CD14-positive monocyte (primary cell): ENCODE results near the gene EFCAB10. TPM values are rescaled to one million over a fixed set of nuclear protein-coding genes. Genes with fewer than 3 reads are reported as not detected.

ENCODE experiments used
- DNase-seq, 3 donors: peaks; one replicate each; pipeline ENCODE4 v3.0.0-alpha.2; 2011 to 2022
- H2AFZ ChIP-seq: 2 replicates; pipeline ENCODE4 v1.6.0; 2012; ENCODE audit warnings: mild to moderate bottlenecking, low read depth, low read length, inconsistent platforms; ENCODE audit not compliant: insufficient read depth, poor library complexity, severe bottlenecking
- H3K27ac ChIP-seq, 2 donors: 1 replicate in 1 of 2; 2 replicates in 1 of 2; pipeline ENCODE4 v1.5.1; 2012 to 2013; ENCODE audit warnings: low read length in 2 of 2, control low read depth in 1 of 2, inconsistent platforms in 1 of 2, low read depth in 1 of 2, mild to moderate bottlenecking in 1 of 2
- H3K27me3 ChIP-seq, 2 donors: one replicate each; pipeline versions ENCODE4 v1.6.0 to v1.6.1; 2011 to 2013; ENCODE audit warnings: low read length in 2 of 2; ENCODE audit not compliant: control insufficient read depth in 2 of 2, insufficient read depth in 2 of 2
- H3K36me3 ChIP-seq, 2 donors: replicated peaks in 1 of 2; 1 replicate in 1 of 2; 2 replicates in 1 of 2; pipeline versions ENCODE4 v1.5.1 to v1.6.1; 2012 to 2013; ENCODE audit warnings: low read length in 2 of 2, control low read depth in 1 of 2, inconsistent platforms in 1 of 2, mild to moderate bottlenecking in 1 of 2; ENCODE audit not compliant: insufficient read depth in 2 of 2, control insufficient read depth in 1 of 2
- H3K4me1 ChIP-seq, 2 donors: 1 replicate in 1 of 2; 2 replicates in 1 of 2; pipeline versions ENCODE4 v1.5.1 to v1.6.1; 2012 to 2013; ENCODE audit warnings: low read length in 2 of 2, control low read depth in 1 of 2, inconsistent platforms in 1 of 2, mild to moderate bottlenecking in 1 of 2, moderate library complexity in 1 of 2; ENCODE audit not compliant: insufficient read depth in 2 of 2, control insufficient read depth in 1 of 2
- H3K4me2 ChIP-seq: replicated peaks from 2 replicates; pipeline ENCODE3; 2012; ENCODE audit warnings: low read length, moderate library complexity, mild to moderate bottlenecking; ENCODE audit not compliant: poor library complexity, severe bottlenecking; ENCODE audit errors: extremely low read depth
- H3K4me3 ChIP-seq, 3 experiments: fragments of 200-600 bp in 1 of 3; sonication (generic) in 1 of 3; replicated peaks in 1 of 3; 1 replicate in 2 of 3; 2 replicates in 1 of 3; pipeline ENCODE4 v1.5.1; 2011 to 2013; ENCODE audit warnings: low read length in 3 of 3, mild to moderate bottlenecking in 3 of 3, control low read depth in 2 of 3, low read depth in 2 of 3, inconsistent platforms in 1 of 3, moderate library complexity in 1 of 3
- H3K79me2 ChIP-seq: 2 replicates; pipeline ENCODE4 v1.6.0; 2012; ENCODE audit warnings: mild to moderate bottlenecking, control low read depth, inconsistent platforms, low read length, moderate library complexity; ENCODE audit not compliant: insufficient read depth
- H3K9ac ChIP-seq: 2 replicates; pipeline ENCODE4 v1.6.0; 2017; ENCODE audit warnings: low read length, mild to moderate bottlenecking; ENCODE audit not compliant: insufficient read depth, poor library complexity, severe bottlenecking
- H3K9me3 ChIP-seq, 2 donors: replicated peaks in 1 of 2; 1 replicate in 1 of 2; 2 replicates in 1 of 2; pipeline versions ENCODE4 v1.5.1 to v1.6.1; 2012 to 2013; ENCODE audit warnings: low read length in 2 of 2, control low read depth in 1 of 2; ENCODE audit not compliant: control insufficient read depth in 1 of 2, insufficient read depth in 1 of 2
- H4K20me1 ChIP-seq: 2 replicates; pipeline ENCODE4 v1.6.0; 2012; ENCODE audit warnings: mild to moderate bottlenecking, low read length, control low read depth, moderate library complexity; ENCODE audit not compliant: insufficient read depth
- H3K27ac Mint-ChIP-seq, 7 donors: one replicate each; pipeline ENCODE4 v1.8.0; 2020; ENCODE audit warnings: mild to moderate bottlenecking in 7 of 7, mixed read lengths in 7 of 7, moderate library complexity in 6 of 7, inconsistent platforms in 2 of 7
- H3K27me3 Mint-ChIP-seq, 3 donors: one replicate each; pipeline ENCODE4 v1.8.0; 2021 to 2022; ENCODE audit warnings: low read depth in 3 of 3, mild to moderate bottlenecking in 3 of 3, mixed read lengths in 3 of 3, moderate library complexity in 3 of 3, inconsistent platforms in 1 of 3
- H3K36me3 Mint-ChIP-seq, 2 donors: one replicate each; pipeline ENCODE4 v1.8.0; 2020; ENCODE audit warnings: mixed read lengths in 2 of 2, inconsistent platforms in 1 of 2, mild to moderate bottlenecking in 1 of 2
- H3K4me1 Mint-ChIP-seq: one replicate; pipeline ENCODE4 v1.8.0; 2020; ENCODE audit warnings: mild to moderate bottlenecking, mixed read lengths
- H3K4me3 Mint-ChIP-seq, 2 donors: one replicate each; pipeline ENCODE4 v1.8.0; 2020; ENCODE audit warnings: mild to moderate bottlenecking in 2 of 2, mixed read lengths in 2 of 2, moderate library complexity in 1 of 2
- H3K9me3 Mint-ChIP-seq, 7 donors: one replicate each; pipeline ENCODE4 v1.8.0; 2020 to 2022; ENCODE audit warnings: mixed read lengths in 7 of 7, mild to moderate bottlenecking in 6 of 7, moderate library complexity in 6 of 7, inconsistent platforms in 2 of 7
- WGBS: methylation state at CpG from one replicate; pipeline ENCODE4 v1.1.5; 2013; ENCODE audit warnings: missing lambda C conversion rate; ENCODE audit not compliant: insufficient coverage; 5-methylcytosine and 5-hydroxymethylcytosine counted together
- intact Hi-C, 2 donors: fragments of 100-400 bp; cut with micrococcal nuclease; formaldehyde crosslinking; loops; one replicate each; pipeline versions ENCODE4 v1.15.0 to v1.15.1; 2023
- polyA plus RNA-seq, 3 donors: library from polyadenylated mRNA; depleted of rRNA in 1 of 3; unstranded in 2 of 3; stranded (reverse) in 1 of 3; fragments of 300-500 nt in 2 of 3; fragments of >200 nt in 1 of 3; fragmentation: Illumina TruSeq in 2 of 3; gene quantifications; 1 replicate in 2 of 3; 2 replicates in 1 of 3; pipeline ENCODE4 v1.2.3, GENCODE V29; 2012 to 2021
- TF ChIP-seq, protein P1 (sequence below): fragments of 200-600 bp; IDR thresholded peaks from one replicate; pipeline ENCODE4 v1.8.0; 2022; ENCODE audit warnings: antibody characterized with exemption, mild to moderate bottlenecking

EFCAB10 gene
- polyA plus RNA-seq, 3 donors = not detected

DNA sequence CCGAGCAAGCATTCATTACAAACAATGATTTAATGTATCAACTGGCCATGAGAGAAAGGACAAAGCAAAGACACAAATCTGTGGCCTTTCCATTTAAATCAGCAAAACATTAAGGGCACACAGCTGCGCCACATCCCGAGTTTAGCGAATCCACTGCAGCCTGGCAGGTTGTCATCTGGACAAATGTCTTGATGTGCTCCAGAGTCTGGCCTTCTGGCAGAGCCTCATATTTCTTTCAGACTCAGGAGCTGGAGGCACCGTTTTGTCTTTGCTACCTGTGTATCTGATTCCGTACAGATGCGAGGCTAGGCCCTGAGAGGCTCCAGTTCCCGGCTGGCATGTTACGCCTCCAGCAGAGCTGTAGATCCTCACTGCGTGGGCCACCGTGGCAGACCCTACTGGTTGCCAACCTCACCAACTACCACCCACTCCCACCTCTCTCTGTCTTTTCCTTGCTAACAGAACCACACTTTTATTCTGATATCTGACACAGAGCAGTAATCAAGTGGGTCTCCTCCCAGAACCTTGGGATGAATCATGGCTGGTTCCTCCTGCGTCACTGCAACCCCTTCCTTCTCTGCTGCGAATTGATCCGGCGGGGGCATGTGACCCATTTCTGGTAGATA lies 40.9 kb upstream of the EFCAB10 start:
- Histone ChIP-seq H3K36me3 (peaks cover 87 to 98% of the 10 kb centered on the region in 2 donors), H4K20me1 (no peaks in the 10 kb centered on the region), H2AFZ (no peak overlapping the region), H3K79me2 (no peaks in the 10 kb centered on the region), H3K4me2 (no peak overlapping the region), H3K27me3 (no peaks in the 10 kb centered on the region), H3K9ac (no peak overlapping the region), H3K9me3 (no peaks in the 10 kb centered on the region), H3K4me1 (no peaks in the 10 kb centered on the region), H3K27ac (no peak overlapping the region), H3K4me3 (no peak overlapping the region)
- DNase-seq = no peak
- H3K27me3 Mint-ChIP-seq = peaks cover 0 to 2% (median 1%) of the 10 kb centered on the region in 3 donors
- intact Hi-C loops = no loop called here
- peaks cover 0 to 6% (median 0%) of the 10 kb centered on the region in 7 donors for H3K9me3 Mint-ChIP-seq
- WGBS = 93% methylated on average over 12 of the region's 15 CpGs
- no peak overlapping the region for H3K4me3 Mint-ChIP-seq
- no peaks in the 10 kb centered on the region for H3K4me1 Mint-ChIP-seq
- H3K27ac Mint-ChIP-seq = peak overlapping the region in 2 of 7 donors; percentile 33 to 57
- peaks cover 74 to 92% of the 10 kb centered on the region in 2 donors for H3K36me3 Mint-ChIP-seq
- TF ChIP-seq, protein P1, sequence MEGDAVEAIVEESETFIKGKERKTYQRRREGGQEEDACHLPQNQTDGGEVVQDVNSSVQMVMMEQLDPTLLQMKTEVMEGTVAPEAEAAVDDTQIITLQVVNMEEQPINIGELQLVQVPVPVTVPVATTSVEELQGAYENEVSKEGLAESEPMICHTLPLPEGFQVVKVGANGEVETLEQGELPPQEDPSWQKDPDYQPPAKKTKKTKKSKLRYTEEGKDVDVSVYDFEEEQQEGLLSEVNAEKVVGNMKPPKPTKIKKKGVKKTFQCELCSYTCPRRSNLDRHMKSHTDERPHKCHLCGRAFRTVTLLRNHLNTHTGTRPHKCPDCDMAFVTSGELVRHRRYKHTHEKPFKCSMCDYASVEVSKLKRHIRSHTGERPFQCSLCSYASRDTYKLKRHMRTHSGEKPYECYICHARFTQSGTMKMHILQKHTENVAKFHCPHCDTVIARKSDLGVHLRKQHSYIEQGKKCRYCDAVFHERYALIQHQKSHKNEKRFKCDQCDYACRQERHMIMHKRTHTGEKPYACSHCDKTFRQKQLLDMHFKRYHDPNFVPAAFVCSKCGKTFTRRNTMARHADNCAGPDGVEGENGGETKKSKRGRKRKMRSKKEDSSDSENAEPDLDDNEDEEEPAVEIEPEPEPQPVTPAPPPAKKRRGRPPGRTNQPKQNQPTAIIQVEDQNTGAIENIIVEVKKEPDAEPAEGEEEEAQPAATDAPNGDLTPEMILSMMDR = no peak

DNA sequence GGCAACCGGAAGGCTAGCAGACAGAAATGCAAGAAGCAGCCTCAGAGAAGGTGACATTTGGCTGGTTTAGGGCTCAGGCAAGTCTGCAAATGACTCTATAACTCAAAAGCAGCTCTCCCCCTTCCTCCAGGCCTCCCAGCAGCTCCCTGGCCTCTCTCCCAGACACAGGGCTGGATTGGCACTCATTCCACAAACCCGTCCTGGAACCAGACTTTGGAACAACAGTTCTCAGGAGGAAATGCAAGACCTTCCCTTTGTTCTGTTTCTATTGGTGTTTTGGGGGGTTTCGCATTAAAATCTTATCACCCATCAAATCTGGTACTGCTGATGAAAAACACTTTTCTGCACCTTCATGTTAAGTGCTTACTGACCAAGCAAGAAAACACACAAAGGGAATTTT lies 40.3 kb upstream of the EFCAB10 start:
- Histone ChIP-seq H3K4me1 (no peaks in the 10 kb centered on the region), H3K9me3 (no peaks in the 10 kb centered on the region), H3K36me3 (peaks cover 85 to 98% of the 10 kb centered on the region in 2 donors), H3K9ac (no peak overlapping the region), H3K27ac (no peak overlapping the region), H3K4me3 (no peak overlapping the region), H4K20me1 (no peaks in the 10 kb centered on the region), H3K4me2 (no peak overlapping the region), H3K79me2 (no peaks in the 10 kb centered on the region), H3K27me3 (no peaks in the 10 kb centered on the region), H2AFZ (no peak overlapping the region)
- Mint-ChIP-seq H3K36me3 (peaks cover 75 to 92% of the 10 kb centered on the region in 2 donors), H3K9me3 (peaks cover 0 to 5% (median 0%) of the 10 kb centered on the region in 7 donors), H3K27ac (peak overlapping the region in 1 of 7 donors; percentile 57), H3K4me1 (no peaks in the 10 kb centered on the region), H3K27me3 (peaks cover 0 to 2% (median 1%) of the 10 kb centered on the region in 3 donors), H3K4me3 (no peak overlapping the region)
- DNase-seq = no peak
- WGBS = no CpG with 5 or more reads among the region's 3 CpGs
- TF ChIP-seq, protein P1 = no peak
- intact Hi-C loops = no loop called here
